ENCODE results near the gene CTAG2. TPM values are rescaled to one million over a fixed set of nuclear protein-coding genes. Genes with fewer than 3 reads are reported as not detected.
"Not testable (repeated sequence)": the region's sequence is repeated elsewhere in the genome, so short reads cannot be mapped to it uniquely, and the experiment has no call there.

Gene CTAG2
- total RNA-seq: not detected in 2 replicates

DNA sequence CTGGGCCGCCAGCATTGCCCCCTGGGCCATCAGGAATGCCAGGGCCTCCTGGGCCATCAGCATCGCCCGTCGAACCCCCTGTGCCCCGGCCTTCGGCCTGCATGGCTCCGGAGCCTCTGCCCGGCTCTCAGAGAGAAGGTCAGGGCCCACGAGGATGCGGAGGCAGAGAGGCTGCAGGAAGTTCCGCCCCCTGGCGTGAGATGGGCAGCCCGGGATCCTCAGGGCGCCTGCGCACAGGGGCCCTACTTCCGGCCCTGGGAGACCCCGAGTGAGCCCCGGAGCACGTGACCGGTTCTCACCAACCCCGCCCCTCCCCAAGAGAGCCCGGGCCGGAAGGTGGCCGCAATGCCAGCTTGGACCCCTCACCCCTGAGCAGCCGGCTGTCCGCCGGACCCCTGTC is at the start of gene CTAG2:
TSS of gene CTAG2 (minus strand) at position 167 of the 400 bp plus-strand sequence. CDS start at position 103, 64 bp downstream.
- H3K4me3 Mint-ChIP-seq (ENCODE audit: low read depth); H3K4me1 Mint-ChIP-seq (ENCODE audit: low read depth); DNase-seq (ENCODE audit: low spot score); H3K27me3 Mint-ChIP-seq (ENCODE audit: low read depth); H3K9me3 Mint-ChIP-seq; H3K27ac Mint-ChIP-seq; H3K36me3 Mint-ChIP-seq (ENCODE audit: low read depth); intact Hi-C loops (cut with micrococcal nuclease): not testable (repeated sequence)

- H3K27me3 Mint-ChIP-seq (ENCODE audit: low read depth): no peaks in the 10 kb centered on the region
- H3K36me3 Mint-ChIP-seq (ENCODE audit: low read depth): peaks cover 58% of the 10 kb centered on the region
- peaks cover 15% of the 10 kb centered on the region for H3K4me1 Mint-ChIP-seq (ENCODE audit: low read depth)
- H3K27ac Mint-ChIP-seq: no peak overlapping the region
- H3K4me3 Mint-ChIP-seq (ENCODE audit: low read depth): no peak overlapping the region
- intact Hi-C loops (cut with micrococcal nuclease): no loop called here
- no peak for DNase-seq (ENCODE audit: low spot score)
- H3K9me3 Mint-ChIP-seq: no peaks in the 10 kb centered on the region
These were observed 45.4 kb upstream of the CTAG2 start for GRCh38 chrX:154698630-154699248.

- no peak overlapping the region for H3K27ac Mint-ChIP-seq
- no peaks in the 10 kb centered on the region for H3K27me3 Mint-ChIP-seq (ENCODE audit: low read depth)
- DNase-seq (ENCODE audit: low spot score): no peak
- H3K4me3 Mint-ChIP-seq (ENCODE audit: low read depth): no peak overlapping the region
- H3K4me1 Mint-ChIP-seq (ENCODE audit: low read depth): peaks cover 15% of the 10 kb centered on the region
- H3K9me3 Mint-ChIP-seq: no peaks in the 10 kb centered on the region
- peaks cover 57% of the 10 kb centered on the region for H3K36me3 Mint-ChIP-seq (ENCODE audit: low read depth)
- intact Hi-C loops (cut with micrococcal nuclease): loop anchor here (2.0 kb wide), 1 partner anchor 16 kb away; no protein-coding TSS in a partner anchor
These were observed 43.3 kb upstream of the CTAG2 start for GRCh38 chrX:154696676-154697045.

DNA sequence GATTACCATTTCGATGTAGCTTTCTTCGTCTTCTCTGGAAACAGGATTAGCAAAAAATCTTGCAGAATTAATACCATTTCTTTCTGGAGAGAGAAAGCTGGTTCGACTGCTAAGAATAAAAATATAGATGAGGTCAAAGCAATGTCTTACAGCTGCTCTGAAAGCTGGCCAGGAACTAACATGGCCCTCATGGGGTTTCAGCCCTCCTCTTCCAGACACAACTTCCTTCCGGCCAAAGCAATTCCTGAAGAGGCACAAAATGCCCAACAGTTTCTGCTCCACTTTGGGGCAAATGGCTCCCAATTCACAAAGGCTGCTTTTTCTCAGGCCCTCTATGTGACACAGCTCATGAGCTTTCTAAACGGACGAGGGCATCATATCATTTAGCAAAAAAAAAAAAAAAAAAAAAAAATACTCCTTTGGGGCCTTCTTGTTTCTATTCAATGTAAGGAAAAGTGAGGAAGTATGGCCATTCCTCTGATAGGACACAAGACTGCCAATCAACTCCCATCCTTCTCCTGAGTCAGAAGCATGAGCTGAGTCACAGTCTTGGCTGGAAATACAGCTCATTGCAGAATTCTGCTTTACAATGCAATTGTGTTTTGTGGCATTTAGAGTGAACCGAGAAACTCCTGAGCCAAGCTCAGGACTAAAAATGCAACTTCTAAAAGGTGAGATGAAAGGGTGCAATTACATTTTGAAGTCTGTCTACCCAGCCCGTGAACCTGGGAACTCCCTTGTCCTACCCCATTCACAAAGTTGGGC is 42.7 kb upstream of the CTAG2 start:
- intact Hi-C loops (cut with micrococcal nuclease): loop anchor here (2.0 kb wide), 1 partner anchor 17 kb away; no protein-coding TSS in a partner anchor
- Mint-ChIP-seq H3K4me1 (ENCODE audit: low read depth) (peaks cover 15% of the 10 kb centered on the region), H3K36me3 (ENCODE audit: low read depth) (peaks cover 59% of the 10 kb centered on the region), H3K9me3 (no peaks in the 10 kb centered on the region), H3K4me3 (ENCODE audit: low read depth) (no peak overlapping the region), H3K27me3 (ENCODE audit: low read depth) (no peaks in the 10 kb centered on the region), H3K27ac (peak overlapping the region; percentile 61)
- DNase-seq (ENCODE audit: low spot score): no peak

- DNase-seq (ENCODE audit: low spot score): no peak
- Mint-ChIP-seq H3K4me3 (ENCODE audit: low read depth) (no peak overlapping the region), H3K9me3 (no peaks in the 10 kb centered on the region), H3K27me3 (ENCODE audit: low read depth) (no peaks in the 10 kb centered on the region), H3K4me1 (ENCODE audit: low read depth) (peaks cover 15% of the 10 kb centered on the region), H3K36me3 (ENCODE audit: low read depth) (peaks cover 52% of the 10 kb centered on the region), H3K27ac (no peak overlapping the region)
- intact Hi-C loops (cut with micrococcal nuclease): no loop called here
These were observed 40.0 kb upstream of the CTAG2 start for GRCh38 chrX:154693394-154693793.

DNA sequence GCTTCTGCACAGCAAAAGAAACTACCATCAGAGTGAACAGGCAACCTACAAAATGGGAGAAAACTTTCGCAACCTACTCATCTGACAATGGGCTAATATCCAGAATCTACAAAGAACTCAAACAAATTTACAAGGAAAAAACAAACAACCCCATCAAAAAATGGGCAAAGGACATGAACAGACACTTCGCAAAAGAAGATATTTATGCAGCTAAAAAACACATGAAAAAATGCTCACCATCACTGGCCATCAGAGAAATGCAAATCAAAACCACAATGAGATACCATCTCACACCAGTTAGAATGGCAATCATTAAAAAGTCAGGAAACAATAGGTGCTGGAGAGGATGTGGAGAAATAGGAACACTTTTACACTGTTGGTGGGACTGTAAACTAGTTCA is 37.1 kb upstream of the CTAG2 start:
- intact Hi-C loops (cut with micrococcal nuclease); H3K4me3 Mint-ChIP-seq (ENCODE audit: low read depth); H3K4me1 Mint-ChIP-seq (ENCODE audit: low read depth); H3K27ac Mint-ChIP-seq; H3K27me3 Mint-ChIP-seq (ENCODE audit: low read depth); DNase-seq (ENCODE audit: low spot score); H3K9me3 Mint-ChIP-seq: not testable (repeated sequence)
- peaks cover 34% of the 10 kb centered on the region for H3K36me3 Mint-ChIP-seq (ENCODE audit: low read depth)

GRCh38 chrX:154672084-154672483 is 18.7 kb upstream of the CTAG2 start:
- H3K27me3 Mint-ChIP-seq (ENCODE audit: low read depth); H3K4me3 Mint-ChIP-seq (ENCODE audit: low read depth): not testable (repeated sequence)

GRCh38 chrX:154670848-154671247 is 17.5 kb upstream of the CTAG2 start:
- intact Hi-C loops (cut with micrococcal nuclease); H3K4me1 Mint-ChIP-seq (ENCODE audit: low read depth); H3K27ac Mint-ChIP-seq; H3K27me3 Mint-ChIP-seq (ENCODE audit: low read depth); H3K4me3 Mint-ChIP-seq (ENCODE audit: low read depth); DNase-seq (ENCODE audit: low spot score): not testable (repeated sequence)
- H3K36me3 Mint-ChIP-seq (ENCODE audit: low read depth): peaks cover 19% of the 10 kb centered on the region
- peaks cover 31% of the 10 kb centered on the region for H3K9me3 Mint-ChIP-seq

More at GRCh38 chrX:154672084-154672483, 18.7 kb upstream of the CTAG2 start:
- DNase-seq (ENCODE audit: low spot score); H3K4me1 Mint-ChIP-seq (ENCODE audit: low read depth); intact Hi-C loops (cut with micrococcal nuclease); H3K27ac Mint-ChIP-seq: not testable (repeated sequence)
- Mint-ChIP-seq H3K36me3 (ENCODE audit: low read depth) (peaks cover 23% of the 10 kb centered on the region), H3K9me3 (peaks cover 31% of the 10 kb centered on the region)

DNA sequence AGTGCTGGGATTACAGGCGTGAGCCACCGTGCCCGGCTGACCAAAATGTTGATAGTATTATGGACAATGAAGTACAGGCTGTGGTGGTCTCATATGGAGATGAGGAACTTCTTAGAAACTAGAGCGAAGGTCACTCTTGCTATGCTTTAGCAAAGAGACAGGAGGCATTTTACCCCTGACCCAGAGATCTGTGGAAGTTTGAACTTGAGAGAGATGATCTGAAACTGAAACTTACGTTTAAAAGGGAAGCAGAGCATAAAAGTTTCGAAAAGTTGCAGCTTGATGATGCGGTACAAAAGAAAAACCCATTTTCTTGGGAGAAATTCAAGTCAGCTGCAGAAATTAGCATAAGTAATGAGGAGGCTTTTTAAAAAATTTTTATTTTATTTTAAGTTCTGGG is 8.5 kb upstream of the CTAG2 start:
- Mint-ChIP-seq H3K27me3 (ENCODE audit: low read depth) (no peaks in the 10 kb centered on the region), H3K4me3 (ENCODE audit: low read depth) (no peak overlapping the region), H3K27ac (no peak overlapping the region), H3K9me3 (peaks cover 16% of the 10 kb centered on the region), H3K36me3 (ENCODE audit: low read depth) (no peaks in the 10 kb centered on the region), H3K4me1 (ENCODE audit: low read depth) (peaks cover 11% of the 10 kb centered on the region)
- intact Hi-C loops (cut with micrococcal nuclease): no loop called here
- no peak for DNase-seq (ENCODE audit: low spot score)

- Mint-ChIP-seq H3K36me3 (ENCODE audit: low read depth) (no peaks in the 10 kb centered on the region), H3K9me3 (peaks cover 16% of the 10 kb centered on the region), H3K27ac (no peak overlapping the region), H3K27me3 (ENCODE audit: low read depth) (no peaks in the 10 kb centered on the region), H3K4me1 (ENCODE audit: low read depth) (peaks cover 11% of the 10 kb centered on the region), H3K4me3 (ENCODE audit: low read depth) (no peak overlapping the region)
- intact Hi-C loops (cut with micrococcal nuclease): no loop called here
- DNase-seq (ENCODE audit: low spot score): no peak
These were observed 7.8 kb upstream of the CTAG2 start for GRCh38 chrX:154661170-154661569.

GRCh38 chrX:154660541-154660940 is 7.2 kb upstream of the CTAG2 start:
- intact Hi-C loops (cut with micrococcal nuclease): no loop called here
- Mint-ChIP-seq H3K4me3 (ENCODE audit: low read depth) (no peak overlapping the region), H3K27ac (no peak overlapping the region), H3K27me3 (ENCODE audit: low read depth) (no peaks in the 10 kb centered on the region), H3K9me3 (peaks cover 16% of the 10 kb centered on the region), H3K36me3 (ENCODE audit: low read depth) (no peaks in the 10 kb centered on the region), H3K4me1 (ENCODE audit: low read depth) (peaks cover 6% of the 10 kb centered on the region)
- no peak for DNase-seq (ENCODE audit: low spot score)

DNA sequence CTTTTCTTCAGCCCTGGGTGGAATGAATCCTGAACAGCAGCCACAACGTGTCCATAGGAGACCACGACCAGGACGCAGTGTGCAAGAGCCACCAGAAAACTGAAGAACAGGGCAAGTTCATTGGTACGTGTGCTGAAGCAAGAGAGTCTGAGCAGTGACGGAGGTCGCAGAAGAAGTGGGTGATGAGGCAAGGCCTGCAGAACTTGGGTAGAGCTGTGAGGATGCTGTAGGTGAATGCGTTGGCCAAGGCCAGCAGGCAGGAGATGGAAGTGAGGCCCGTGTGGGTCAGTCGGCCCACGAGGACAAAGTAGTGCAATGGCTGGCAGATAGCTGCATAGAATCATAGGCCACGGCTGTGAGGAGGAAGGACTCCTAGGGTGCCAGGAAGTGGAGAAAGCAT is 5.6 kb upstream of the CTAG2 start:
- Mint-ChIP-seq H3K36me3 (ENCODE audit: low read depth) (no peaks in the 10 kb centered on the region), H3K9me3 (peaks cover 14% of the 10 kb centered on the region), H3K27me3 (ENCODE audit: low read depth) (no peaks in the 10 kb centered on the region), H3K4me3 (ENCODE audit: low read depth) (no peak overlapping the region), H3K4me1 (ENCODE audit: low read depth) (peaks cover 6% of the 10 kb centered on the region), H3K27ac (no peak overlapping the region)
- intact Hi-C loops (cut with micrococcal nuclease): no loop called here
- no peak for DNase-seq (ENCODE audit: low spot score)

DNA sequence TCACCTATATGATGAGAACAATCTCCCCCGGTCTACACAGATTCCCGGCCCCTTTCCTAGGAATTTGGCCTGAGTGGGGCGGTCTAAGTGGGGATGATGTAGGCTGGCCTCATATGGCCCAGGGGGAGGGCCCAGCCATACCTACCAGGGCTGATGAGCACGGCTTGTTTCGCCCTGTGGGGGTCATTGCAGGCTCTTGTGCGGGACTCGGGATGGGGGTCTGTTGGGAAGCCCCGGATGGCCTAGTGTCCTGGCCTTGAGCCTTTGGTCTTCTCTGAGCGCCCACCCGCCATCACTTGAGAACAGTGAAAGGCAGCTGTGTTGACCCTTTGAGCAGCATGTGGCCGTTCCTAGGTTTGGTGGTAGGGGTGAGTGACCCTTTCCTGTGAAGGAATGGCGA is 4.8 kb upstream of the CTAG2 start:
- Mint-ChIP-seq H3K27ac (no peak overlapping the region), H3K4me1 (ENCODE audit: low read depth) (peaks cover 6% of the 10 kb centered on the region), H3K4me3 (ENCODE audit: low read depth) (no peak overlapping the region), H3K9me3 (peaks cover 7% of the 10 kb centered on the region), H3K27me3 (ENCODE audit: low read depth) (no peaks in the 10 kb centered on the region), H3K36me3 (ENCODE audit: low read depth) (no peaks in the 10 kb centered on the region)
- intact Hi-C loops (cut with micrococcal nuclease): no loop called here
- no peak for DNase-seq (ENCODE audit: low spot score)
